ENCODE measurements around the gene SLC25A30. TPM values are rescaled to one million over a fixed set of nuclear protein-coding genes. Genes with fewer than 3 reads are reported as not detected.

The SLC25A30 gene
- total RNA-seq, 2 donors from 2014 or later = 9.2 TPM

- no peak for DNase-seq
- no peak for TF ChIP-seq CTCF (IDR thresholded peaks at IDR 0.05)
- Histone ChIP-seq H3K4me3 (no peak overlapping the region), H3K27ac (no peak overlapping the region), H3K9me3 (no peaks in the 10 kb centered on the region), H3K36me3 (no peaks in the 10 kb centered on the region), H3K9ac (ENCODE audit: low read depth in 2 of 2, low read length in 2 of 2) (no peak overlapping the region), H3K27me3 (no peaks in the 10 kb centered on the region), H3K4me1 (no peaks in the 10 kb centered on the region)
- intact Hi-C loops (cut with DNase I) = no loop called here
These were observed 28.0 kb upstream of the SLC25A30 start for GRCh38 chr13:45446181-45446580.

GRCh38 chr13:45445053-45445452 lies 26.9 kb upstream of the SLC25A30 start:
- no peak overlapping the region for H3K9ac ChIP-seq (ENCODE audit: low read depth in 2 of 2, low read length in 2 of 2)
- H3K27ac ChIP-seq = no peak overlapping the region
- TF ChIP-seq CTCF (IDR thresholded peaks at IDR 0.05) = no peak
- H3K27me3 ChIP-seq = no peaks in the 10 kb centered on the region
- no peak overlapping the region for H3K4me3 ChIP-seq
- no peak for DNase-seq
- no peaks in the 10 kb centered on the region for H3K9me3 ChIP-seq
- intact Hi-C loops (cut with DNase I) = no loop called here
- no peaks in the 10 kb centered on the region for H3K4me1 ChIP-seq
- H3K36me3 ChIP-seq = no peaks in the 10 kb centered on the region

GRCh38 chr13:45441633-45442032 lies 23.5 kb upstream of the SLC25A30 start:
- Histone ChIP-seq H3K27ac (no peak overlapping the region), H3K9ac (ENCODE audit: low read depth in 2 of 2, low read length in 2 of 2) (no peak overlapping the region), H3K36me3 (no peaks in the 10 kb centered on the region), H3K9me3 (no peaks in the 10 kb centered on the region), H3K4me1 (no peaks in the 10 kb centered on the region), H3K27me3 (no peaks in the 10 kb centered on the region), H3K4me3 (no peak overlapping the region)
- intact Hi-C loops (cut with DNase I) = no loop called here
- DNase-seq = no peak
- TF ChIP-seq CTCF (IDR thresholded peaks at IDR 0.05) = no peak

GRCh38 chr13:45439781-45440462 lies 21.7 kb upstream of the SLC25A30 start:
- Histone ChIP-seq H3K9ac (ENCODE audit: low read depth in 2 of 2, low read length in 2 of 2) (no peak overlapping the region), H3K4me1 (no peaks in the 10 kb centered on the region), H3K36me3 (no peaks in the 10 kb centered on the region), H3K27ac (no peak overlapping the region), H3K27me3 (no peaks in the 10 kb centered on the region), H3K9me3 (no peaks in the 10 kb centered on the region), H3K4me3 (no peak overlapping the region)
- TF ChIP-seq CTCF (IDR thresholded peaks at IDR 0.05) = no peak
- intact Hi-C loops (cut with DNase I) = no loop called here
- no peak for DNase-seq

- H3K27me3 ChIP-seq = no peaks in the 10 kb centered on the region
- no peaks in the 10 kb centered on the region for H3K4me1 ChIP-seq
- no peak for TF ChIP-seq CTCF (IDR thresholded peaks at IDR 0.05)
- H3K27ac ChIP-seq = no peak overlapping the region
- no peaks in the 10 kb centered on the region for H3K9me3 ChIP-seq
- no peak overlapping the region for H3K4me3 ChIP-seq
- intact Hi-C loops (cut with DNase I) = no loop called here
- no peak for DNase-seq
- no peaks in the 10 kb centered on the region for H3K36me3 ChIP-seq
- no peak overlapping the region for H3K9ac ChIP-seq (ENCODE audit: low read depth in 2 of 2, low read length in 2 of 2)
These were observed 20.8 kb upstream of the SLC25A30 start for GRCh38 chr13:45439008-45439407.
